Caki2 (cell line): Measurements from ENCODE around the gene CTNNA3. TPM values are rescaled to one million over a fixed set of nuclear protein-coding genes. Genes with fewer than 3 reads are reported as not detected.
A peak's percentile ranks its signal among the peaks of the same experiment; 100 is the strongest.
"Not testable (repeated sequence)": the region's sequence is repeated elsewhere in the genome, so short reads cannot be mapped to it uniquely, and the experiment has no call there.

Experiments used
- DNase-seq: peaks from one replicate; pipeline ENCODE4 v3.0.0-alpha.2; 2015; ENCODE audit warnings: low read depth
- in situ Hi-C: cut with HindIII; loops from 2 replicates; pipeline ENCODE4 v1.10.0; 2016; ENCODE audit warnings: low sequenced_read_pairs, low pct_unique_long_range_greater_than_20kb, mixed read lengths
- total RNA-seq: library from RNA; depleted of rRNA; stranded (reverse); fragments of >200 nt; shearing (Covaris generic); gene quantifications from 2 replicates; pipeline ENCODE4 v1.2.3, GENCODE V29; 2014; ENCODE audit warnings: low replicate concordance

Gene CTNNA3
- total RNA-seq, 1 experiment from 2014 or later: not detected

DNA sequence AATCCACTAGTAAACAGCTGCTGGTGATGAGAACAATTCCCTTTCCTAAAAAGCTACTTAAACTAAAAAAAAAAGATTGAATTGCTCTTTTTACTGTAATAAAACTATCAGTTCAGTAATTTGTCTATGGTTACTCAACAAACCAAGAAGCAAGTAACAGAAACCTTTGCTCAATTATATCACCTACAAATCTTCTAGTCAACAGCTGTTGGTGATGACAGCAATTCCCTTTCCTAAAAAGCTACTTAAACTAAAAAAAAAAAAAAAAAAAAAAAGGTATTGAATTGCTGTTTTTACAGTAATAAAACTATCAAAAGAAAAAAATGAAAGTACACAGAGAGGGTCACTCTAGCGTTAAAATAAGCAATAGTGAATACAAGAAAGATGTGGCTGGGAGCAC, 158.1 kb downstream of the CTNNA3 start:
- no peak for DNase-seq
- in situ Hi-C loops: no loop called here

DNA sequence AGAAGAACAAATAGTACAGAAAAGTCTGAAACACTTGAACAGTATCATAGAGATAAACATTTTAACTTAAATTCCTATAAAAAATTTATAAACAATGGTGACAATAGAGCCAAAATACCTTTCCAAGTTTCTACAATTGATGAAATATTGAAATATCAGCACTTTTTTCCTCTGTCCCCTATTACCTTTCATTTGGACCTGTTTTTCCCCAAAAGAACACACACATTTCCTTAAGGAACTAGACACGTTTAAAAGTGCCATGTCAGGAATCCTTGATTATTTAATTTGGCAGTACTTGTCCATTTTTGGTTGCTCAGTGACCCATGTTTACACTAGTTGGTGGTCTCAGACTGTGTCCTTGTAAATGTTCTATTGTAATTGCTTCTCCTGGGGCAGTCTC, 162.6 kb downstream of the CTNNA3 start:
- in situ Hi-C loops: no loop called here

DNA sequence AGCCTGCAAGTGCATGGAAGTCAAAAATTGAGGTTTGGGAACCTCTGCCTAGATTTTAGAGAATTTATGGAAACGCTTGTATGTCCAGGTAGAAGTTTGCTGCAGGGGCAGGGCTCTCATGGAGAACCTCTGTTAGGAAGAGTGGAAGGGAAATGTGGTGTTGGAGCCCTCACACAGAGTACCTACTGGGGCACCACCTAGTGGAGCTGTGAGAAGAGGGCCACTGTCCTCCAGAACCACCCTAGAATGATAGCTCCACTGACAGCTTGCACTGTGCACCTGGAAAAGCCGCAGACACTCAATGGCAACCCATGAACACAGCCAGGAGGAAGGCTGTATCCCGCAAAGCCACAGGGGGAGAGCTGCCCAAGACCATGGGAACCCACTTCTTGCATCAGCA, 165.0 kb downstream of the CTNNA3 start:
- in situ Hi-C loops, DNase-seq: not testable (repeated sequence)

More for the DNA sequence above, 162.6 kb downstream of the CTNNA3 start:
- no peak for DNase-seq

DNA sequence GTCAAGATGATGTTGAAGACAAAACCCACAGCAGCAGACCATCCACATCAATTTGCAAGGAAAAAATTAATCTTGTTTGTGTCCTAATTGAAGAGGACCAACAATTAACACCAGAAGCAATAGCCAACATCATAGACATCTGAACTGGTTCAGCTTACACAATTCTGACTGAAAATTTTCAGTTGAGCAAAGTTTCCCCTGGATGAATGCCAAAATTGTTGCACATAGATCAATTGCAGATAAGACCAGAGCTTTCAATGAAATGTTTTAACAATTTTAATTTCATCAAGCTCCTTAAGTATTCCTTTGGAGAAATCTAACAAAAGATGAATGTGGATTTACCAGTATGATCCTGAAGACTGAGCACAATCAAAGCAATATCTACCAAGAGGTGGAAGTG, 168.6 kb downstream of the CTNNA3 start:
- in situ Hi-C loops: no loop called here
- no peak for DNase-seq

DNA sequence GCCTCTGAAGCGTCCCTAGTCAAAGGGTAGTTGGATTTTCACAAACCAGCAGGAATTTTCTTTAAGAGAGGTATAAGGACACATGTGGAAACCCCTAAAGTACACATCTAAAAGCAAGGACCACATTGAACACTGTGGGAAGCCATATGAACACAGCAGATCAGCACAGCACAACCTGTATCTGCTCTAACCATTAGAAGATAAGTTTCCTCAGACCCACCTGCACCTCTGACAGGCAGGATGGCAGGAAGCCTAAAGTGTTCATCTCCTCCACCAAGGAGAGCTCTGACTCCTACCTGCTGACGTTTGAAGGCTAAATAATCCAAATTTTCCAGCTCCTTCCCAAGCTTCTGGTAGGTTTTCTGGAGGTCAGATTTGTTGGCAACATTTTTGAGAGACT, 174.4 kb downstream of the CTNNA3 start:
- DNase-seq: no peak
- in situ Hi-C loops: no loop called here

DNA sequence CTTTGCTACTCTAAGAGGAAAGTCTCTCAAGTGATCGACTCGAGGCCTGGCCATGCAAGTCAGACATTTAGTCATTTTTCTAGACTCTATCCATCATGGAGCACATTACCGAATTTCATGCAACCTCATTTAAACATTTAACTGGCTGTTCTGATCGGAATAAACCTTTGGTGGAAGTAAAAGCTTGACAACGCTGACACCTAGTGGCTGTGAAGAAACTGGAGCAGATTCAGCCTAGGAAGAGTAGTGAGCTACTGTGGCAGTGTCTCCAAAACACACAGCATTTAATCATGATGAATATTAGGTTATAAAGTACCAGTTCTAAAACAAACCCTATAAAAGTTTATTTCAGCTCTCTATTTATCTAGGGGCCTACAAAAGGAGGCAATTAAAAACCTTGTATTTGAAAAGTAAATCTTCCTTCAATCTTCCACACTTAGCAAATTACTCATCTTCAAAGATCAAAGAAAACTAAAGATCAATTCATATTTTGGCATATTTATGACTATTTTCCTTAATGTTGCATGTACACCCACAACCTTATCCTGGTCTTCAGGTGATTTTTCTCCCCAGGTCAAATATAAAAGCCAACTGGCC, 175.0 kb downstream of the CTNNA3 start:
- in situ Hi-C loops: no loop called here
- DNase-seq: peak; percentile 30

DNA sequence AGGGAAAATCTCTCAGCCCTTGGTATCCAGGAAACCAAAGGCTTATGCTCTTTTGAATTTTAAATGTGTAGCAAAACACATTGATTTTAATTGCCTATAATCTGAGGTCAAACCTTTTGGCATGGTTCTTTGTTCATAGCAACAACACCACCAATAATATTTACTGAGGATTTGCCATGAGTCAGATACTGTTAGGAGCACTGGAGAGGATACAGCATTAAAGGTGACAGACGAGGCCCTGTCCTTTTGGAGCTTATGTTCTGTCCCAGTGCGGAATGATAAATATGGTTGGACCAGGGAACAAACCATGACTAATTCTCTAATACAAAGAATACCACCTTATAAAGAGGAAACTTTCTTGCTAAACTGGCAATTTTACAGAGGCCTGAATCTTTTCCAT, 176.6 kb downstream of the CTNNA3 start:
- in situ Hi-C loops: no loop called here
- DNase-seq: peak; percentile 13

DNA sequence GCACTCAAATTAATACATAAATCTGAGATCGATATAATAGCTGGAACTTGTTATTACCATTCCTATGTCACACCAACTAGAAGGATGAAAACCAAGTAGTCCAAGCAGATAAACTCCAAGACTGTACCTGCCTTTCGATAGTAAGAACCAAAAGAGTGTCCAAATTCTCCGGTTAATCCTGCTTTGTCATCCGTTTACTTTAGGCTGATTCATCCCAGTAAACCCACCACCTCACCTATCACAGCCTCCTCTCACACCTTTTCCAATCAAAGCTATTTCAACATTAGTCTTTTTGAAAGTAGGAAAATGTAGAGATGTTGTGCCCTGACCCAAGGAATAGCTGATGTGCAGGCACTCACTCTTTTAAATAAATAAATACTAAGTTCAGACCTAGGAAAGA, 177.2 kb downstream of the CTNNA3 start:
- DNase-seq: no peak
- in situ Hi-C loops: no loop called here

DNA sequence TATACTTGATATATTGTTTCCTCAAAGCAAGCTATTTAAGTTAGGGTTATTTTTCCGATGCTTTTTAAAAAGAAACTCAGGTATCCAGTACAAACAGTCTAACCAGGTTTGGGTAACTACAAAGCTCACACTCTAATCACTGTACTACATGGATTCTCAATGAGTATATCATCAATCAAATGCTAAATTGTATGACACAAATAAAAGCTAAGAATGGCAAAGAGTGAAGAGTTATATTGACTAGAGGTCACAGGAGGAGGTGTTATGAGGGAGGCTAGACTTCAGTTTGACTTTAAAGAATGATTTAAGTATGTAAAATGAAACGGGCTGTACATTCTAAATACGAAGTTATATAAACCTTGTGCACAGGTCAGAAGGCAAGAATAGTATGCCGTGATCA, 178.0 kb downstream of the CTNNA3 start:
- no peak for DNase-seq
- in situ Hi-C loops: no loop called here

DNA sequence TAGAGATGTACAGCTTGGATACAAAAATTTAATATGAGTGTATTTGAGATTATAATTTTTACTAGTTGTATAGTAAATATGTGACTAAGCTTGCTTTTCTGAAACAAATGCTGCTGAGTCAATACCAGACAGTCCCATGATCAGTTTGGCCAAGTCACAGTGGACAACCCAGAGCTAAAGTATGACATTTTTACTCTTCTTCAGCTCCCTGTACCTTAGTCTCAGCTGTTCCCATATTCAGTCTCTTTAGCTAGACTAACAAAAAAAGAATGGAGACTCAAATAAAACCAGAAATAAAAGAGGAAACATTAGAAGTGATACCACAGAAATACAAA, 189.3 kb downstream of the CTNNA3 start:
- no peak for DNase-seq
- in situ Hi-C loops: no loop called here

DNA sequence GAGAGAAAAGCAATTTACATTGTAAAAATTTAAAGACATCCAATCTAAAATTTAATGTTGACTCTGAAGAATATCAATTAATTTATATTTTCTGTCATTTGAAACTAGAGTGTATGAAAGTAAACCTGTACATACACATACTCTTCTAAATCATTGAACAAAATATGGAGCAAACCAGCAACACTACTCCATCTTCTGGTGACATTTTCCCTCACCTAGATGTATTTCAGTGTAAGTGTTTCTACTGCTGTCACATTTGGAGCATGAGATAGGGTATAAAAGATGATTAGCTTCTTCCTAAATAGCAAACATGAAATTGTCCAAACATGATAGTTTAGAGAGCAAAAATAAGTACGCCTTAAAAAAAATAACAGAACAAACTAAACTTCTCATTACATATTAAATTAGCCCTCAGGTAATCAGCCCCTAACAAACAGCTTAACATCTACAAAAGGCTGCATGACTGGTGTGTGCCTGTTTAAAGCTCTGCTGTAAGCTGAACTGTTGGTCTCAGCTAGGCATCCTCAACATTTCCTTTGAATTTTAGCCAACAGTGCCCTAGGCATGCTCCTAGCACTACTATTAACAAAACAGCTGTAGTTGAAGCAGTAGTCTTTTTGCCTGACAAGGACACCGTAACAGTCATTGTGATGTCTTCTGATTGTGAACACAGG, 189.8 kb downstream of the CTNNA3 start:
- DNase-seq: no peak

DNA sequence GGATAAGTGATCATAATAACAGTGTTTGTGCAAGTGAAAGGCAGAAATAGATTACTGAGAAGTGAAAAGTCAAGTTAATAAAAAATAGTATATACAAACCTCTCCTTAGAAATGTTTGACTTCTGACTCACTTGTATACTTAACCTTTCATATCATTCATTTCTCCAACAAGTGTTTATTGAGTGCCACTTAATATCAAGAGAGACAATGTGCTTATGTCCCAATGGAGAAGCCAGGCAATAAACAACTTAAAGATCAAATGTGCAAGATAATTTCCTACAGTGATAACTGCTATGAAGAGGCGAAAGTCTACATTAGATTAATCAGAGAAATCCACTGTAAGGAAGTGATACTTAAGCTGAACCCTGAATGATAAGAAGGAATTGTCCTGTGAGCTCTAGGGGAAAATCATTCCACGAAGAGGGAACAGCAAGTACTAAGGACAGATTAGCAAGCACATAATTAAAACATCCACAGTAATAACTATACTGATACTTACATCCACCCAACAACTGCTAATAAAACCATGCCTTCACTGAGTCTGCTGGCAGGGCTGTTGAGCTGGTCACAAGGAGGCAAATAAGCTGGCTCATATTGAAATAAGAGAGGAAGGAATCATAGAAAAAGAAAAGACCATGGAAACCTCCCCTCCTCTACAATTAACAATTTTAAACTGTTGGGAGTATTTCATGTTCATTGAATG, 203.5 kb downstream of the CTNNA3 start:
- peak; percentile 65 for DNase-seq
- in situ Hi-C loops: no loop called here

More for the DNA sequence above, 189.8 kb downstream of the CTNNA3 start:
- in situ Hi-C loops: no loop called here

DNA sequence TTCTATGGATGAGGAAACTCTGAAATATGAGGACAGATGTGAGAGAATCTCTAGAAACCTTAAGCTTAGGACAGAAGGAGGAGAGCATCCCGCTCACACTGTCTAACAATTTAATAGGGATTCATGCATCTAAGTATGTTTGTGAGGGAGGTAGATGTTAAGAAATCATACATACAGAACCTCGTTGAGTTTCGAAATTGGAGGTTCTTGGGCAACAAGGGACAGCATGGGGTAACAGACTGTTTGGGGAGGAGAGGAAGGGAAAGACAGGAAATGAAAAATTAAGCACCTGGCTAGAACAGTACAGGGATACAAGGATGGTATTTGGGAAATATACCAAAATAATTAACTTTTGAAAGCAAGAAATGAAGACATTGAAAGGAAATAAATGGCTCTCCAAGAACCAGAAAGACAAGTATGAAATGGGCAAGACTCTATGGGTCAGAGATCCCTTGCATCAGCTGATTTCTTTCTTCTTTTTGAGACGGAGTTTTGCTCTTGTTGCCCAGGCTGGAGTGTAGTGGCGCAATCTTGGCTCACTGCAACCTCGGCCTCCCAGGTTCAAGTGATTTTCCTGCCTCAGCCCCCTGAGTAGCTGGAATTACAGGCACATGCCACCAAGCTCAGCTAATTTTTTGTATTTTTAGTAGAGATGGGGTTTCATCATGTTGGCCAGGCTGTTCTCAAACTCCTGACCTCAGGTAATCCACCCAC, 207.9 kb downstream of the CTNNA3 start:
- in situ Hi-C loops: no loop called here
- no peak for DNase-seq

DNA sequence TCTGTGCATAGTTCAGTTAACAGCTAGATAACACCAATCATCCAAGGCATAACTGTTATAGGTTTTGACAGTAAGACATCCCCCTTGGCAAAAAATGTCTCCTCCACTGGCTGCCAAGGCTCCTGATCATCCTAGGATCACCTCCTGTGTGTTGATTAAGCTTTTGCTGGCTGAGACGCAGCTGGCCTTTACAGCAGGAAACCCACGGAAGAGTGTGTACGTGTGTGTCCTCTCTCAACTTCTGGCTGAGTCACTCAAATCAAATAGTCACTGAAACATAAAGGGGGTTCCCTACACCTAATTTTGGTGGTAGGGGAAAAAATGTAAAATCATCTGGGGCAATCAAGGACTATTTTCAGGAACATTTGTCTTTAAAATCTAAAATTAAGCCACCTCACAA, 208.8 kb downstream of the CTNNA3 start:
- in situ Hi-C loops: no loop called here
- no peak for DNase-seq

DNA sequence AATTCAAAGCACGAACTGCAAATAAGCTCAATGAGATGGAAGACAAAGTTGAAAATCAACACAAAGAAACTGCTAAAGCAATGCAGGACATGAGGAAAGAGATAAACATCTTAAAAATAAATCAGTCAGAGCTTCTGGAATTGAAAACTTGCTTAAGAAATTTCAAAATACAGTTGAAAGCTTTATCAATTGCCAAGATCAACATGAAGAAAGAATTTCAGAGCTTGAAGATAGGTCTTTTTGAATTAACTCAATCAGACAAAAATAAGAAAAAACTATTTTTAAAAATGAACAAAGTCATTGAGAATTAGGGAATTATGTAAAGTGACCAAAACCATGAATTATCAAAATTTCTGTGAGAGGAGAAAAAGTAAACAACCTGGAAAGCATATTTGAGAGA, 218.1 kb downstream of the CTNNA3 start:
- DNase-seq: no peak
- in situ Hi-C loops: no loop called here

DNA sequence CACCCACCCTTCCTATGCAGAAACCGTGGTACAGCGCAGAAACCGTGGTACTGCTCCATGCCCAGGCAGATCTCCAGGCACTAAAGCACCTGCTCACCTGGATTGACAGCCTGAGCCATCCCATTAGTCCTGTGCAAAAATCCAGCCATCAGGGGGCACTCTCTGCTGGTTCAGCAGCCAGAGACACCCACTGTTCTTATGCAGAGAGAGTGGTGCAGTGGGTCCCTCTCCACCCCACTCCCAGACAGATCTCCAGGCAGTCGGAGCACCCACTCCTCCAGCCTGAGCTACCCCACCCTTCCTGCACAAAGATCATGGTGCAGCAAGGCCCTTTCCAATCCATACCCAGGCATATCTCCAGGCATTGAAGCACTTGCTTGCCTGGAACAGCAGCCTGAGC, 219.8 kb downstream of the CTNNA3 start:
- no peak for DNase-seq
- in situ Hi-C loops: no loop called here

DNA sequence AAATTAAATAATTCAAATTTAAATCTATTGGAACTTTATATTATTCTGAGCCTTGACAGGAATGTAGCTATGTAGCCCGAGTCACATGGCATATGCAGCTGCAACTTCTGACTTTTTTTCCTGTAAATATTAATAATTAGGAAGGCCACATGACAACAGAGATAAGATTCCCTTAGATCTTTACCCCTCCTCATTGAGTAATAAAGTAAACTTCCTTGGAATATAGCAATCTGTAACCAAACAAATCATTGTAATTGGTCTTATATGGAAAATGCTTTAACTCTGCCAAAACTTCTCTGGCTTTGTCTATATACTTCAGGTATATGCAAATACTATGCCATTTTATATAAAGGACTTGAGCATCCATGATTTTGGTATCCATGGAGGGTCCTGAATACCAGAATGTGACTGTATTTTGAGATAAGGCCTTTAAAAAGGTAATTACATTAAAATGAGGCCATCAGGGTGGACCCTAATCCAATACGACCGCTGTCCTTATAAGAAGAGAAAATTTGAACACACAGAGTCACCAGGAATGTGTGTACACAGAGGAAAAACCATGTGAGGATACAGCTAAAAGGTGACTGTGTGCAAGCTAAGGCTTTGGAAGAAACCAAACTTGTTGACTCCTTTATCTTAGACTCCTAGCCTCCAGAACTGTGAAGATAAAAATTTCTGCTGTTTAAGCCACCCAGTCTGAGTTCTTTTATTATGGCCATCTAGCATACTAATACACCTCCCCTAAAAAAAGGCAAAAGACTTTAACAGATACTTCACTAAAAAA, 222.0 kb downstream of the CTNNA3 start:
- in situ Hi-C loops: no loop called here
- no peak for DNase-seq

DNA sequence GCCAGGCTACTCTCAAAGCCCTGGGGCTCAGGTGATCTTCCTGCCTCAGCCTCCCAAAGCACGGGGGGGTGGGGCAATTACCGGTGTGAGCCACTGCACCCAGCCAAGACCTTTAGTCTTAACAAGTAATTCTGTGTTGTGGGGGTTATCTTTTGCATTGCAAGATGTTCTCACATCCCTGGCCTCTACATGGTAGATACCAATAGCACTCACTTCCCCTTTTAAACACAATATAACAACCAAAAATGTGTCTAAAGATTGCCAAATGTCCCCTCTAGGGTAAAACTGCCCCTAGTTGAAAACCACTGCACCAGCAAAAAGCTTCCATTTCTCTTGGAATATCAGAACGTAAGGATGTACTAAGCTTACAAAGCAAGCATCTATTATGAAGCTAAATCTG, 225.0 kb downstream of the CTNNA3 start:
- DNase-seq: no peak
- in situ Hi-C loops: no loop called here
